CD4-positive, alpha-beta T cell treated with Interleukin-6 for 4 hours (primary cell): ENCODE results near the gene UNC45B.
A peak's percentile ranks its signal among the peaks of the same experiment; 100 is the strongest.
"Not testable (repeated sequence)": the region's sequence is repeated elsewhere in the genome, so short reads cannot be mapped to it uniquely, and the experiment has no call there.

ENCODE experiments used
- DNase-seq: peaks from one replicate; pipeline ENCODE4 v3.0.0-alpha.2; 2020; ENCODE audit warnings: mixed read lengths

Gene UNC45B

DNA sequence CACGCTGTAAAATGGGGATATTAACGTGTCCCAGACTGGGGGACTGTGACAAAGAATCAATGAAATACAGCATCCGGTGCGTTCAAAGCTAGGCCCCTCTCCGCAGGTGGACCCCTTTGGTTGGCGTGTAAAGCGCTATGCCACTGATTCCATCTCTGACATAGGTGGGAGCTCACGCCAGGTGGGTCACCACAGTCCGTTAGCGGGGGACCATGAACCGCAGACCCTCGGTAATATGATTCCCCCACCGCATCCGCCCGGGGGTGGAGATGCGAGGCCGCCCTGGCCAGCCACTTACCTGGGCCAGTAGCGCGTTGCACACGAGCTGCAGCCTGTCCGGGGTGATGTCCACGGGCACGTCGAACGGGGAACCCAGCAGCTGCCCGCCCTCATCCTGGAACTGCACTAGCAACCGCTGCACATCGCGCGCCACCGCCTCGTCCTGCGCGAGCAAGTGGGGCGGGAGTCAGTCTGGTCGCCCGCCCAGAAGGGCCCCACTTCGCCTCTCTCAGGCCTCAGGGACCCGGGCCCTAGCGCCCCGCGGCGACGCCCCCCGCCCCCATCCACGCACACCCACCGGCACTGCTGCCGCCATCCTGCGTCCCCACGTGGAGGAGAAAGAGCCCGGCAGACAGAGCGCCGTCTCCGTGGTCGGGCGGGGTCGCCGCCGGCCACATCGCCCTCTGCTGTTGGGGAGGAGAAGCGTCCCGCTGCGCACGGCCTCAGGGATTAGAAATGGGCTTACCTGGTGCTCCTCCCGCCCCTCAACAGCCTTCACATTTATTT, 5.7 kb upstream of the UNC45B start, which contains the start of gene NLE1:
Gene NLE1 (minus strand): TSS at position 623 of the 786 bp plus-strand sequence. CDS start 28 bp downstream, at position 595.
- peak; percentile 89 for DNase-seq

GRCh38 chr17:35142467-35142796, 5.2 kb upstream of the UNC45B start:
- DNase-seq: no peak

- DNase-seq: no peak
These were observed 2.8 kb upstream of the UNC45B start for GRCh38 chr17:35144840-35145239.

- DNase-seq: no peak
These were observed 1.3 kb upstream of the UNC45B start for GRCh38 chr17:35146214-35146833.

GRCh38 chr17:35148144-35148543, 527 bp downstream of the UNC45B start:
- no peak for DNase-seq

DNA sequence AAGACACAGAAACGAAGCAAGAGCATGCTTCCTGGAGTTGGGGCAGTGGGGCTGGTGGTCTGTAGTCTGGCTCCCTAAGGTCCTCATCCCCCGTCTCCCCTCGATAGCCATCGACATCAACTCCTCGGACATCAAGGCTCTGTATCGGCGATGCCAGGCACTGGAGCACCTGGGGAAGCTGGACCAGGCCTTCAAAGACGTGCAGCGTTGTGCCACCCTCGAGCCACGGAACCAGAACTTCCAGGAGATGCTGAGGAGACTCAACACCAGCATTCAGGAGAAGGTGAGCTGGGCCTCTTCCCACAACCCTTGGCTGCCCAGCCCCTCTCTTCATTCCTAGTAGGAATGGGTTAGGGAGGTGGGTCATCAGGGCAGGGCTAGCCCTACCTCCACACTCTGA, 2.3 kb downstream of the UNC45B start:
- no peak for DNase-seq

DNA sequence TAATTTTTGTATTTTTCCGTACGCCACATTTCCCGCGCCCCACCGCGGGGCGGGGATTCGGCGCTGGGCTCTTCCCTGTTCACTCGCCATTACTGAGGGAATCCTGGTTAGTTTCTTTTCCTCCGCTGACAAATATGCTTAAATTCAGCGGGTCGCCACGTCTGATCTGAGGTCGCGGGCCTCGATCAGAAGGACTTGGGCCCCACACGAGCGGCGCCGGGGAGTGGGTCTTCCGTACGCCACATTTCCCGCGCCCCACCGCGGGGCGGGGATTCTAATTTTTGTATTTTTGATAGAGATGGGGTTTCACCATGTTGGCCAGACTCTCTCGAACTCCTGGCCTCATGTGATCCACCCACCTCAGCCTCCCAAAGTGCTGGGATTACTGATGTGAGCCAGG, 3.5 kb downstream of the UNC45B start:
- not testable (repeated sequence) for DNase-seq

DNA sequence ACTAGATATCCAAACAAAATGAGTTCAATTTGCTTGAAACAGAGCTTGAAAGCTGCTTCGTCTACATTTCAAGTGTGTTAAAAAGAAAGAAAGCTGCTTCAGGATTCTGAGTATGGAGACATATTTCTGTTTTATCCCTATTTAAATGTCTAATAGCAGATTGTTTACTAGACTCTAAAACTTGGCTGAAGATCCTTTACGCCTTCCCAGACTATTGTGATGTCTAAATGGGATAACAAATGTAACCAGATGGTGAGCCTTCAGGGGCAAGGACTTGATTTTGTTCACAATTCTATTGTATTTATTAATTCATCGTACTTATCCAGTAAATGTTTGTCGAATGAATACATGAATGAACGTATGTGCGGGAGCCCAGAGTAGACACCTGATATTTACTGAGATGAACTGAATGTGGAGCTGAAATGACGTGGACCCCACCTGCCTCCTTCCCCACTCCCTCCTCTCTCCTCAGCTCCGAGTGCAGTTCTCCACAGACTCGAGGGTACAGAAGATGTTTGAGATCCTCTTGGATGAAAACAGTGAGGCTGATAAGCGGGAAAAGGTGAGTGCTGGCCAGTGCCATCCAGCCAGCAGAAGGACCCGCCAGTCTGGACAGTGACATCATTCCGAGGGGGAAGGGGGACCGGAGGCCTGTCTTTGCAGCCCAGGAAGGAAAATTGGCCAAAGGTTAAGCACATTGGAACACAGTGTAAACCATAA, 5.0 kb downstream of the UNC45B start:
- no peak for DNase-seq

GRCh38 chr17:35154196-35155165, 6.9 kb downstream of the UNC45B start:
- DNase-seq: no peak

GRCh38 chr17:35155246-35155645, 7.6 kb downstream of the UNC45B start:
- DNase-seq: no peak

DNA sequence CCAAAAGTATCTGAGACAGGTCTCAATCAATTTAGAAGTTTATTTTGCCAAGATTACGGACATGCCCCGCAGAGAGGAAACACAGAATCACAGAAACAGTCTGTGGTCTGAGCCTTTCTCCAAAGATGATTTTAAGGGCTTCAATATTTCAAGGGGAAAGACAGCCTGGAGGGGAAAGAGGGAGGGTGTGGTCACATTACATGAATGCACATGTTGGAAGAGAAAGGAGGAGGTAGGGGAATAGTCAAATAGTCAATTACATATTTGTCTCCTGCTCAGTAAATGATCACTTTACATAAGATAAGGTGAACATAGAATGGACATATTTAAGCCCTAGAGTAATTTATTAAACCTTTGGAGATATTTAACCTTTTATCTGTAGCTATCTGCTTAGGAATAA, 12.3 kb downstream of the UNC45B start:
- no peak for DNase-seq

- peak; percentile 59 for DNase-seq
These were observed 13.0 kb downstream of the UNC45B start for GRCh38 chr17:35160354-35161201.

- peak; percentile 52 for DNase-seq
These were observed 13.7 kb downstream of the UNC45B start for GRCh38 chr17:35161281-35161761.

- no peak for DNase-seq
These were observed 15.1 kb downstream of the UNC45B start for GRCh38 chr17:35162755-35163154.

GRCh38 chr17:35163886-35164285, 16.3 kb downstream of the UNC45B start:
- DNase-seq: no peak

- no peak for DNase-seq
These were observed 17.1 kb downstream of the UNC45B start for GRCh38 chr17:35164716-35165115.

- no peak for DNase-seq
These were observed 18.9 kb downstream of the UNC45B start for GRCh38 chr17:35166526-35166925.

- no peak for DNase-seq
These were observed 19.4 kb downstream of the UNC45B start for GRCh38 chr17:35167046-35167445.

GRCh38 chr17:35167666-35168065, 20.0 kb downstream of the UNC45B start:
- DNase-seq: no peak

DNA sequence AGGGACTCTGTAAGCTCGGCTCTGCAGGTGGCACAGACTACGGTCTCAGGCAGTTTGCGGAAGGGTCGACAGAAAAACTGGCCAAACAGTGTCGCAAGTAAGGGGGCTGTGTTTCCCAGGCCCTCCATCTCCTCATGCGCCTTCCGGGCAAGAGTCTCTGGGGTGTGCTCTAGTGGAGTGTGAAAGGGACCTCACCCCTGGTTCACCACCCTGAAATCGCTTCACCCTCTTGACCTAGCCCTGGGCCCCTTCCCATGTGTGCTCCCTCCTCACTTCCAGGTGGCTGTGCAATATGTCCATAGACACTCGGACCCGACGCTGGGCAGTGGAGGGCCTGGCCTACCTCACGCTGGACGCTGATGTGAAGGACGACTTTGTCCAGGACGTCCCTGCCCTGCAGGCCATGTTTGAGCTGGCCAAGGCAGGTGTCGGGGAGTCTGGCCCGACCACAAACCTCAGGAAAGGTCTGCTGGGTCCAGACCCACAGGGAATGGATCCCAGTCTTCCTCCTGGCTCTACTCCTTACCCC, 22.3 kb downstream of the UNC45B start:
- DNase-seq: no peak
